ENCODE measurements around the gene GID4. TPM values are rescaled to one million over a fixed set of nuclear protein-coding genes. Genes with fewer than 3 reads are reported as not detected.

The GID4 gene
- total and polyA plus RNA-seq, 9 of the 15 experiments (the other 6 are each of a cell fraction or from before 2014, with no cell fraction given) = 1.2 to 6.4 (median 3.7) TPM

DNA sequence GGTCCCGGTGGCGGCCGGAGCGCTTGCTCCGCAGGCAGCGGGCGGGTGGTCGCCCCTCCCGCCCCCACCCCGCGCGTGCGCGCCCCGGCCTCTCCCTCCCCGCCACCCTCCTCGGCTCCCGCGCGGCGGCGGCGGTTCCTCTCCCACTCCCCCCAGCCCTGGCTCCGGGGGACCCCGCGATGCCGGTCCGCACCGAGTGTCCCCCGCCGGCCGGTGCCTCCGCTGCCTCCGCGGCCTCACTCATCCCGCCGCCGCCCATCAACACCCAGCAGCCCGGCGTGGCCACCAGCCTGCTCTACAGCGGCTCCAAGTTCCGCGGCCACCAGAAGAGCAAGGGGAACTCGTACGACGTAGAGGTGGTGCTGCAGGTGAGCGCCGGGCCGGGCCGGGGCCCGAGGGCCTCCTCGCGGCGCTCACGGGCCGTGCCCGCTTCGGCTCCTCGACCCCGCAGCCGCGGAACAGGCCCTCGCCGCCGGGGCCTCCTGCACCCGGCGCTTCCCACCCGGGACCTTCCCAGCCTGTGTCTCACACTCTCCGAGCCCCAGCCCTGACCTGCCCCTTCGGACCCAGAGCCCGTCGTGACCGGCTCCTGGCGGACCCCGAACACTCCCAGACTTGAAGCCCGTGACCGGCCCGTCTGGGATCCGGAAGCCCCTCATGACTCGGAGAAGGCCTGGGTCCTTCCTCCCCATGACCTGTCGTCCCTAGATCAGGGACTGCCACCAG is 490 bp downstream of the GID4 start (continued):
- no peak for TF ChIP-seq SNAPC5 (CRISPR knock-in tag; IDR thresholded peaks at IDR 0.05)
- no peak for TF ChIP-seq C11orf30 (IDR thresholded peaks at IDR 0.05; ENCODE audit: low read depth)
- no peak for TF ChIP-seq ZNF140 (CRISPR knock-in tag; IDR thresholded peaks at IDR 0.05)
- no peak for TF ChIP-seq CHD2 (IDR thresholded peaks at IDR 0.05; ENCODE audit: low read depth, low read length)
- TF ChIP-seq SRSF7 (optimal IDR thresholded peaks at IDR 0.05; ENCODE audit: low read depth, low read length) = no peak
- TF ChIP-seq ETV1 (tag; conservative IDR thresholded peaks at IDR 0.05; ENCODE audit: low read depth) = no peak
- no peak for TF ChIP-seq ATF4 (CRISPR knock-in tag; IDR thresholded peaks at IDR 0.05)
- TF ChIP-seq EGR1 (conservative IDR thresholded peaks at IDR 0.05) = no peak
- 0 out of 2 replicates have a peak, but pooled peaks have one; percentile 11 for TF ChIP-seq POLR2G (IDR thresholded peaks at IDR 0.05; ENCODE audit: low read depth, low read length)
- no peak for TF ChIP-seq RHOXF2B (CRISPR knock-in tag; conservative IDR thresholded peaks at IDR 0.05)
- no peak for TF ChIP-seq CGGBP1 (CRISPR knock-in tag; IDR thresholded peaks at IDR 0.05)
- peak; percentile 23; the same call in 1 of the 2 replicates for TF ChIP-seq SIN3B (IDR thresholded peaks at IDR 0.05; ENCODE audit: low read depth)
- TF ChIP-seq CHD1 (IDR thresholded peaks at IDR 0.05; ENCODE audit: low read length) = peak; percentile 51
- TF ChIP-seq ZC3H11A (IDR thresholded peaks at IDR 0.05; ENCODE audit: low read depth, low read length) = no peak
- no peak for TF ChIP-seq ZNF280A (IDR thresholded peaks at IDR 0.05; ENCODE audit: low read depth, partially characterized antibody)
- no peak for TF ChIP-seq SAFB (IDR thresholded peaks at IDR 0.05; ENCODE audit: borderline replicate concordance, low read depth, low read length)
- TF ChIP-seq, protein P1, sequence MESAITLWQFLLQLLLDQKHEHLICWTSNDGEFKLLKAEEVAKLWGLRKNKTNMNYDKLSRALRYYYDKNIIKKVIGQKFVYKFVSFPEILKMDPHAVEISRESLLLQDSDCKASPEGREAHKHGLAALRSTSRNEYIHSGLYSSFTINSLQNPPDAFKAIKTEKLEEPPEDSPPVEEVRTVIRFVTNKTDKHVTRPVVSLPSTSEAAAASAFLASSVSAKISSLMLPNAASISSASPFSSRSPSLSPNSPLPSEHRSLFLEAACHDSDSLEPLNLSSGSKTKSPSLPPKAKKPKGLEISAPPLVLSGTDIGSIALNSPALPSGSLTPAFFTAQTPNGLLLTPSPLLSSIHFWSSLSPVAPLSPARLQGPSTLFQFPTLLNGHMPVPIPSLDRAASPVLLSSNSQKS (CRISPR knock-in tag; IDR thresholded peaks at IDR 0.05) = no peak
- TF ChIP-seq ZFP30 (CRISPR knock-in tag; IDR thresholded peaks at IDR 0.05; ENCODE audit: borderline replicate concordance) = no peak
- TF ChIP-seq PHF8 (IDR thresholded peaks at IDR 0.05; ENCODE audit: borderline replicate concordance, low read length) = peak; percentile 34; the same call in 1 of the 2 replicates
- no peak for TF ChIP-seq ZFP36 (IDR thresholded peaks at IDR 0.05; ENCODE audit: low read depth, low read length, partially characterized antibody)
